HepG2 (cell line): ENCODE results near the gene ASCL3. TPM values are rescaled to one million over a fixed set of nuclear protein-coding genes. Genes with fewer than 3 reads are reported as not detected.

Source experiments
- ATAC-seq: fragments of 200-7000 bp; cut with Tn5 transposase; 3 replicates; pipeline ENCODE4 v1.9.1; 2020; ENCODE audit warnings: mild to moderate bottlenecking, moderate library complexity
- BruUV-seq: library from RNA; stranded (reverse); fragments of 400-500 nt; replicated peaks from 2 replicates; lab custom pipeline; 2021; lab: Mats Ljungman, UMichigan
- CTCF ChIA-PET: fragments of 300-600 bp; formaldehyde crosslinking; extraction: SDS; loops from one replicate; lab custom pipeline; 2021; ENCODE audit warnings: low total read pairs, inconsistent platforms, low intra/inter-chr PET ratio; lab: Yijun Ruan, JAX
- POLR2A ChIA-PET: fragments of 350-600 bp; sonication (Branson Sonifier 250); formaldehyde crosslinking; loops from one replicate; lab custom pipeline; 2020; ENCODE audit warnings: antibody characterized with exemption, inconsistent platforms; lab: Yijun Ruan, JAX
- DNase-seq: peaks from one replicate; pipeline ENCODE4 v3.0.0-alpha.2; 2015; ENCODE audit warnings: low spot score
- FAIRE-seq: peaks from 3 replicates; lab custom pipeline; 2011; peaks lifted over from hg19 to GRCh38; lab: Jason Lieb, UNC
- H2AFZ ChIP-seq: one replicate; pipeline ENCODE4 v1.6.1; 2011; ENCODE audit warnings: low read length, inconsistent platforms
- H3K27ac ChIP-seq: fragments of 300-600 bp; 3 replicates; pipeline ENCODE4 v1.8.0; 2011; ENCODE audit warnings: mixed run types, mild to moderate bottlenecking, mixed read lengths, low read length, inconsistent platforms; ENCODE audit not compliant: insufficient read depth; ENCODE audit errors: extremely low read length
- H3K27me3 ChIP-seq, 2 experiments: fragments of 200-600 bp in 1 of 2; 2 replicates in 1 of 2; 3 replicates in 1 of 2; pipeline versions ENCODE4 v1.6.0 to v1.8.0; 2011; ENCODE audit warnings: low read length in 2 of 2, mild to moderate bottlenecking in 2 of 2, moderate library complexity in 2 of 2, inconsistent platforms in 1 of 2; ENCODE audit not compliant: insufficient read depth in 2 of 2, control insufficient read depth in 1 of 2
- H3K36me3 ChIP-seq, 2 experiments: fragments of 200-600 bp in 1 of 2; replicated peaks in 1 of 2; 2 replicates in 1 of 2; 3 replicates in 1 of 2; pipeline versions ENCODE4 v1.5.1 to v1.8.0; 2011; ENCODE audit warnings: low read length in 2 of 2, inconsistent platforms in 1 of 2; ENCODE audit not compliant: insufficient read depth in 2 of 2, control insufficient read depth in 1 of 2
- H3K4me1 ChIP-seq: 2 replicates; pipeline ENCODE4 v1.5.1; 2012; ENCODE audit warnings: low read length, inconsistent platforms; ENCODE audit not compliant: insufficient read depth
- H3K4me2 ChIP-seq: 2 replicates; pipeline ENCODE4 v1.6.0; 2011; ENCODE audit warnings: low read depth, low read length, inconsistent platforms
- H3K4me3 ChIP-seq, 3 experiments: fragments of 200-600 bp in 1 of 3; sonication (generic), shearing (Covaris generic) in 1 of 3; replicated peaks in 1 of 3; 2 replicates each; pipeline ENCODE4 v1.5.1; 2011 to 2016; ENCODE audit warnings: low read length in 3 of 3, inconsistent platforms in 2 of 3, low read depth in 2 of 3, mild to moderate bottlenecking in 2 of 3, control low read depth in 1 of 3, mixed read lengths in 1 of 3; ENCODE audit not compliant: insufficient read depth in 1 of 3
- H3K79me2 ChIP-seq: one replicate; pipeline ENCODE4 v1.6.1; 2011; ENCODE audit warnings: low read length, inconsistent platforms; ENCODE audit not compliant: insufficient read depth
- H3K9ac ChIP-seq: 2 replicates; pipeline ENCODE4 v1.6.0; 2011; ENCODE audit warnings: mild to moderate bottlenecking, low read depth, low read length, inconsistent platforms; ENCODE audit not compliant: insufficient read depth
- H3K9me3 ChIP-seq: 2 replicates; pipeline ENCODE4 v1.5.1; 2012; ENCODE audit warnings: mild to moderate bottlenecking, low read length
- H4K20me1 ChIP-seq: 2 replicates; pipeline ENCODE4 v1.6.0; 2011; ENCODE audit warnings: inconsistent platforms, mild to moderate bottlenecking, low read length, moderate library complexity; ENCODE audit not compliant: insufficient read depth
- DR1 ChIP-seq: sonication (generic); formaldehyde crosslinking; IDR thresholded peaks from 2 replicates; pipeline ENCODE4 v1.8.0; 2021; ENCODE audit warnings: mild to moderate bottlenecking, missing genetic modification reagents, inconsistent platforms
- EZH2 ChIP-seq: conservative IDR thresholded peaks from 2 replicates; pipeline ENCODE4 v1.6.1; 2012; ENCODE audit warnings: mild to moderate bottlenecking, low read depth, low read length, moderate library complexity
- GATAD2A ChIP-seq: IDR thresholded peaks from 2 replicates; pipeline ENCODE4 v1.6.1; 2016
- GTF3A ChIP-seq: sonication (generic); formaldehyde crosslinking; conservative IDR thresholded peaks from 2 replicates; pipeline ENCODE4 v1.4.0; 2020; ENCODE audit warnings: mild to moderate bottlenecking, missing genetic modification reagents
- MIER2 ChIP-seq: IDR thresholded peaks from 2 replicates; pipeline ENCODE4 v1.6.1; 2016; ENCODE audit warnings: missing biosample characterization, missing genetic modification reagents
- MTERF4 ChIP-seq: sonication (generic); formaldehyde crosslinking; IDR thresholded peaks from 2 replicates; pipeline ENCODE4 v1.8.0; 2023; ENCODE audit warnings: mild to moderate bottlenecking, missing genetic modification reagents
- NFYB ChIP-seq: sonication (generic); formaldehyde crosslinking; IDR thresholded peaks from 2 replicates; pipeline ENCODE4 v1.4.0; 2020; ENCODE audit warnings: missing genetic modification reagents
- RBFOX2 ChIP-seq: fragments of 200-400 bp; formaldehyde crosslinking; IDR thresholded peaks from 2 replicates; pipeline ENCODE4 v1.6.1; 2017; ENCODE audit warnings: low read depth, mild to moderate bottlenecking, low read length
- SP4 ChIP-seq: sonication (generic); formaldehyde crosslinking; IDR thresholded peaks from 2 replicates; pipeline ENCODE4 v1.8.1; 2023; ENCODE audit warnings: mild to moderate bottlenecking, missing genetic modification reagents
- TOE1 ChIP-seq: sonication (generic); formaldehyde crosslinking; IDR thresholded peaks from 2 replicates; pipeline ENCODE4 v1.4.0; 2020; ENCODE audit warnings: mild to moderate bottlenecking, missing genetic modification reagents
- ZKSCAN5 ChIP-seq: sonication (generic); formaldehyde crosslinking; IDR thresholded peaks from 2 replicates; pipeline ENCODE4 v1.5.1; 2020; ENCODE audit warnings: mild to moderate bottlenecking, missing genetic modification reagents
- ZMYM3 ChIP-seq: sonication (generic); formaldehyde crosslinking; IDR thresholded peaks from 2 replicates; pipeline ENCODE4 v1.5.1; 2020; ENCODE audit warnings: mild to moderate bottlenecking, missing genetic modification reagents
- ZNF143 ChIP-seq: sonication (generic); formaldehyde crosslinking; IDR thresholded peaks from 2 replicates; pipeline ENCODE4 v1.4.0; 2020; ENCODE audit warnings: missing genetic modification reagents
- ZNF746 ChIP-seq: sonication (generic); formaldehyde crosslinking; IDR thresholded peaks from 2 replicates; pipeline ENCODE4 v1.8.0; 2022; ENCODE audit warnings: mild to moderate bottlenecking, missing genetic modification reagents
- ZNF800 ChIP-seq: sonication (generic); formaldehyde crosslinking; IDR thresholded peaks from 2 replicates; pipeline ENCODE4 v1.4.0; 2020; ENCODE audit warnings: missing genetic modification reagents
- ZSCAN9 ChIP-seq: IDR thresholded peaks from 2 replicates; pipeline ENCODE4 v1.6.1; 2016; ENCODE audit warnings: borderline replicate concordance
- WGBS: methylation state at CpG from one replicate; pipeline ENCODE4 v1.1.6; 2017; ENCODE audit warnings: low lambda C conversion rate; 5-methylcytosine and 5-hydroxymethylcytosine counted together
- in situ Hi-C: cut with HindIII; loops from 2 replicates; pipeline ENCODE4 v1.10.0; 2017; ENCODE audit warnings: low pct_unique_long_range_greater_than_20kb; ENCODE audit not compliant: extremely low pct_ligation_motif_present
- intact Hi-C: fragments of 100-400 bp; cut with micrococcal nuclease; formaldehyde crosslinking; loops from one replicate; pipeline ENCODE4 v1.10.0; 2022; ENCODE audit not compliant: unreplicated experiment
- polyA plus RNA-seq, 8 experiments: library from polyadenylated mRNA; depleted of rRNA in 3 of 8; stranded (reverse) in 7 of 8; unstranded in 1 of 8; fragments of >200 nt; fragmentation: Illumina TruSeq in 4 of 8; extraction: Trizol in 4 of 8; gene quantifications; 2 replicates each; pipeline versions ENCODE4 v1.2.1 to v1.2.3, GENCODE V29; 2011 to 2016; ENCODE audit warnings: low read depth in 4 of 8, missing spikeins in 1 of 8, mixed read lengths in 1 of 8; ENCODE audit not compliant: insufficient read depth in 1 of 8
- total RNA-seq, 5 experiments: library from RNA; depleted of rRNA; stranded (reverse); fragments of >200 nt; fragmentation: Illumina TruSeq; extraction: Trizol; gene quantifications; 2 replicates each; pipeline ENCODE4 v1.2.3, GENCODE V29; 2016; ENCODE audit warnings: low read depth in 1 of 5

ASCL3 gene
- total and polyA plus RNA-seq, 2 of the 13 experiments (the other 11 are each of a cell fraction or from before 2014, with no cell fraction given) = not detected

- Histone ChIP-seq H3K79me2 (no peaks in the 10 kb centered on the region), H2AFZ (no peak overlapping the region), H3K9ac (no peak overlapping the region), H3K36me3 (peaks cover 1 to 2% of the 10 kb centered on the region in 2 experiments; a peak in 2 of 5 replicates), H3K27ac (no peak overlapping the region), H3K4me3 (no peak overlapping the region), H3K9me3 (no peaks in the 10 kb centered on the region), H3K27me3 (no peaks in the 10 kb centered on the region), H3K4me1 (peaks cover 7% of the 10 kb centered on the region; the same call in 1 of the 2 replicates), H3K4me2 (no peak overlapping the region), H4K20me1 (no peaks in the 10 kb centered on the region)
- intact Hi-C loops = no loop called here
- BruUV-seq = no TSS peak
- FAIRE-seq (no peak), DNase-seq (no peak), ATAC-seq (no peak)
- in situ Hi-C loops = no loop called here
- ChIA-PET POLR2A (interaction anchor here (0.9 to 1.5 kb wide), 2 partner anchors 9 to 15 kb away, joined by 3 to 6 read pairs; partner anchors contain the start of gene AKIP1), CTCF (no interaction called here)
- TF ChIP-seq NFYB (CRISPR knock-in tag) = no peak
- TF ChIP-seq SP4 (CRISPR knock-in tag) = no peak
- TF ChIP-seq ZNF800 (CRISPR knock-in tag) = no peak
- TF ChIP-seq EZH2 = no peak
- TF ChIP-seq GTF3A = no peak
- no peak for TF ChIP-seq ZSCAN9 (CRISPR knock-in tag)
- no peak for TF ChIP-seq MIER2 (CRISPR knock-in tag)
- TF ChIP-seq ZNF143 (CRISPR knock-in tag) = no peak
- TF ChIP-seq RBFOX2 = no peak
- TF ChIP-seq MTERF4 (CRISPR knock-in tag) = no peak
- TF ChIP-seq ZKSCAN5 = no peak
- no peak for TF ChIP-seq GATAD2A
- no peak for TF ChIP-seq DR1 (CRISPR knock-in tag)
- TF ChIP-seq ZMYM3 (CRISPR knock-in tag) = no peak
- no peak for TF ChIP-seq TOE1 (CRISPR knock-in tag)
- TF ChIP-seq ZNF746 (CRISPR knock-in tag) = no peak
- WGBS = 89% methylated on average over 5 of the region's 5 CpGs
Measured at GRCh38 chr11:8926236-8926635, 16.6 kb downstream of the ASCL3 start.
